Gastroesophageal sphincter (tissue), 2 donors: ENCODE data around the gene DHX34.
"Not testable (repeated sequence)": the region's sequence is repeated elsewhere in the genome, so short reads cannot be mapped to it uniquely, and the experiment has no call there.

Source experiments
- POLR2A ChIP-seq, 2 donors: fragments of 450-650 bp; IDR thresholded peaks; one replicate each; pipeline ENCODE4 v1.6.1; 2017; ENCODE audit warnings: antibody characterized with exemption in 2 of 2, mild to moderate bottlenecking in 2 of 2, moderate library complexity in 1 of 2
- POLR2AphosphoS5 ChIP-seq: sonication (generic); formaldehyde crosslinking; IDR thresholded peaks from one replicate; pipeline ENCODE4 v1.6.1; 2017; ENCODE audit warnings: antibody characterized with exemption

GRCh38 chr19:47387623-47388022, 38.5 kb downstream of the DHX34 start:
- not testable (repeated sequence) for TF ChIP-seq POLR2A (IDR thresholded peaks at IDR 0.05); POLR2AphosphoS5
